ENCODE measurements around the gene PTPRT. TPM values are rescaled to one million over a fixed set of nuclear protein-coding genes. Genes with fewer than 3 reads are reported as not detected.
A peak's percentile ranks its signal among the peaks of the same experiment; 100 is the strongest.

Gene PTPRT
- total RNA-seq, 4 donors from 2014 or later = under 0.01 to 0.64 (median 0.40) TPM

DNA sequence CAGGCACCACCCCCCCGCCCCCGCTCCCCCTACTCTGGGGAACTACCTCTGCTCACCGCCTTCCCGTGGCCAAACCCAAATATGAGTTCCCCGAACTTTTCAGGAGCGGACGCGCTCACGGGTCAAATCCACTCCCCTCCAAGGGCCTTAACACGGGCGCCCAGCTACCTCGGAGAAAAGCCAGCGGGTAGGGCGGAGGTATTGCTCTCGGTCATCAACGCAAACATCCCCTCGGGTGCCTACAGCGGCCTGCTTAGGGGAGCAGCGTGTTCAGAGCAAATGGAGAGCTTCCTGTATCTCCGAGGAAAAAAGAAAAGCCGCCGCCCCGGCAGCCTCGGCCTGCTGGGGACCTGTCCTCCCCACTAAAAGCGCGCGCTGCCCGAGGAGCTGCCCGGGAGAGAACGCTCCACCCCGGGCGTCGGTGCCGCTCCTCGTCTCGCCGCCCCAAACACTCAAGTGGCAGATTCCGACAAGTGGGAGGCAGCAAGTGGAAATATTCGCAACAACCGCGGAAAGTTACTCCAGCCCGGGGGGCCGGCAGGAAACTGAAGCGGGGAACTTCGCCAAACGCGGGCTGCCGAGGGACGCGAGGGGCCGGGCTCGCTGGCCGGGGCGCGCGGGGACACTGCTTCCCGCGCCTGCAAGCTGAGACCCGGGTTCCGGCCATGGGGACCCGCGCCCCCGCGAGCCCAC is 699 bp downstream of the PTPRT start:
- Histone ChIP-seq H3K27me3 (peaks cover 44% of the 10 kb centered on the region), H3K4me3 (peak overlapping the region in 2 of 4 donors; percentile 1 to 10), H3K36me3 (no peaks in the 10 kb centered on the region), H3K4me1 (peaks cover 0 to 6% (median 3%) of the 10 kb centered on the region in 4 donors), H3K9me3 (no peaks in the 10 kb centered on the region), H3K27ac (no peak overlapping the region)
- intact Hi-C loops (cut with DNase I; ENCODE audit: low total_unique reads) = no loop called here
- in situ Hi-C loops (cut with MboI; ENCODE audit: low pct_ligation_motif_present in 1 of 4, low pct_unique_long_range_greater_than_20kb in 1 of 4, low sequenced_read_pairs in 3 of 4) = loop anchor here (10.0 to 25.0 kb wide), 6 partner anchors 98 to 1452 kb away; no protein-coding TSS in a partner anchor
- 13% methylated on average over 39 of the region's 64 CpGs; no CpG with 5 or more reads in 1 of the 2 donors for WGBS, 2 donors (ENCODE audit: low coverage in 1 of 2)
- TF ChIP-seq, protein P1, sequence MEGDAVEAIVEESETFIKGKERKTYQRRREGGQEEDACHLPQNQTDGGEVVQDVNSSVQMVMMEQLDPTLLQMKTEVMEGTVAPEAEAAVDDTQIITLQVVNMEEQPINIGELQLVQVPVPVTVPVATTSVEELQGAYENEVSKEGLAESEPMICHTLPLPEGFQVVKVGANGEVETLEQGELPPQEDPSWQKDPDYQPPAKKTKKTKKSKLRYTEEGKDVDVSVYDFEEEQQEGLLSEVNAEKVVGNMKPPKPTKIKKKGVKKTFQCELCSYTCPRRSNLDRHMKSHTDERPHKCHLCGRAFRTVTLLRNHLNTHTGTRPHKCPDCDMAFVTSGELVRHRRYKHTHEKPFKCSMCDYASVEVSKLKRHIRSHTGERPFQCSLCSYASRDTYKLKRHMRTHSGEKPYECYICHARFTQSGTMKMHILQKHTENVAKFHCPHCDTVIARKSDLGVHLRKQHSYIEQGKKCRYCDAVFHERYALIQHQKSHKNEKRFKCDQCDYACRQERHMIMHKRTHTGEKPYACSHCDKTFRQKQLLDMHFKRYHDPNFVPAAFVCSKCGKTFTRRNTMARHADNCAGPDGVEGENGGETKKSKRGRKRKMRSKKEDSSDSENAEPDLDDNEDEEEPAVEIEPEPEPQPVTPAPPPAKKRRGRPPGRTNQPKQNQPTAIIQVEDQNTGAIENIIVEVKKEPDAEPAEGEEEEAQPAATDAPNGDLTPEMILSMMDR (IDR thresholded peaks at IDR 0.05) = no peak
- TF ChIP-seq POLR2AphosphoS5 (IDR thresholded peaks at IDR 0.05) = no peak
- no peak for DNase-seq

DNA sequence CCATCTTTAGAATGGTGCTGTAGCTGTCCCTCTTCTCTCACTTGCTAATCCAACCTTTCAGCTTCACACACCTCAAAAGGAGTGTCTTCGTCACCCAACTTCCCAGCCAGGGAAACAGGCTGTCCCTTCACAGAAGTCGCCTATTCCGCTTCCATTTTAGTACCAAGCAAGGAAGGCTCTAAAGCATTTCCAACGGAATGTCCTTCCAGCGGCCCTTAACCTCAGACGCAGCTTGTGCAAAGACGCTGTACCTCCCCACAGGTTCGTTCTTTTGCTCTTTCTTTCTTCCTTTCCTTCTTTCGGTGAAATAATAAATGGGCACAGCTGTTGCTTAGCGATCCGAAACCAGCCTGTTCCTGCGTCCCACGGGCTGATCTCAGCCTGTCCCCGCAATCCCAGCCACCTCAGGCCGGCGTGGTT is 1.5 kb downstream of the PTPRT start:
- no peak overlapping the region for H3K4me3 ChIP-seq

DNA sequence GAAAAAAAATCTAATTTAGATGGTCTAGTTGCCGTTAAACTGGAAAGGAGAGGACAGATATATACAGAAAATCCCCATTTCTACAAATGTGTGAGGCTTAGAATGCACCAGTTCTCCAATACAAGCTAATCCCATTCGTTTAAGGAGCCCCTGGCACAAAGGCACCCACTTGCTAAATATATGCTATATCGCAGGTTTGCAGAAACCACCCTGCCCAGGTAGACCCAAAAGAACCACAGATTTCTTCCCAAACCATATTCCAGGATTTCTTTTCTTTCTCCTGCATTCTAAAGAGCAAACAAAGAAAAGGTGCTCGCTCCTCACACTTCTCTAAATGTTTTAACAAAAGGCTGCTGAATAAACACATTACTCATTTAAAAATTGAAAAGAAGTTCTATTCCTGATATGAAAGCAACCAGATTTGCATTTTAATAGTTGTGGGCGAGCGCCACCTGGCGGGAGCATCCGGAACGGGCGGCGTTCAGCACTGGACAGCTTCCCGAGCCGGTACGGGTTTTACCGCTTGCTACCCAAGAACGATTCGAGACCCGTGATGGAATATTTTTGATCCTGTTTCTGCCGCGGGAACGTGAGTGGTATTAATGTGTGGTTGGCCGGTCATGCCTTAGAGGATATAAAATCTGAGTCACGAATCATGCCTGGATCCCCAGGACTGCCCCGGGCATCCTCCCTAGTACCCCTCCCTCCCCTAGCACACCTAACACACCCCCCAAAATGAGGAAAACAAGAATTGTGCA is 2.1 kb downstream of the PTPRT start:
- TF ChIP-seq POLR2AphosphoS5 (IDR thresholded peaks at IDR 0.05) (no peak), POLR2A (IDR thresholded peaks at IDR 0.05) (no peak), EP300 (IDR thresholded peaks at IDR 0.05; ENCODE audit: low read depth) (no peak)
- TF ChIP-seq, protein P1 (IDR thresholded peaks at IDR 0.05) = peak; percentile 79 to 94 (median 88)
- in situ Hi-C loops (cut with MboI; ENCODE audit: low pct_ligation_motif_present in 1 of 4, low pct_unique_long_range_greater_than_20kb in 1 of 4, low sequenced_read_pairs in 3 of 4) = loop anchor here (10.0 to 25.0 kb wide), 6 partner anchors 100 to 1450 kb away; no protein-coding TSS in a partner anchor
- no peaks in the 10 kb centered on the region for H3K36me3 ChIP-seq
- H3K27me3 ChIP-seq = peaks cover 44% of the 10 kb centered on the region
- H3K4me1 ChIP-seq = peaks cover 0 to 6% (median 3%) of the 10 kb centered on the region in 4 donors
- intact Hi-C loops (cut with DNase I; ENCODE audit: low total_unique reads) = loop anchor here (2.0 kb wide), 1 partner anchor 1449 kb away; no protein-coding TSS in a partner anchor
- H3K9me3 ChIP-seq = no peaks in the 10 kb centered on the region
- no peak overlapping the region for H3K27ac ChIP-seq
- 7 to 9% methylated on average over 18 to 24 of the region's 24 CpGs for WGBS, 2 donors (ENCODE audit: low coverage in 1 of 2)
- peak; percentile 64 for DNase-seq
- no peak overlapping the region for H3K4me3 ChIP-seq

More for the DNA sequence above, 1.5 kb downstream of the PTPRT start:
- TF ChIP-seq POLR2A (IDR thresholded peaks at IDR 0.05) (no peak), EP300 (IDR thresholded peaks at IDR 0.05; ENCODE audit: low read depth) (no peak), POLR2AphosphoS5 (IDR thresholded peaks at IDR 0.05) (no peak)
- TF ChIP-seq, protein P1 (IDR thresholded peaks at IDR 0.05) = no peak
- Histone ChIP-seq H3K36me3 (no peaks in the 10 kb centered on the region), H3K9me3 (no peaks in the 10 kb centered on the region), H3K27me3 (peaks cover 44% of the 10 kb centered on the region), H3K4me1 (peaks cover 0 to 6% (median 3%) of the 10 kb centered on the region in 4 donors), H3K27ac (no peak overlapping the region)
- intact Hi-C loops (cut with DNase I; ENCODE audit: low total_unique reads) (no loop called here), in situ Hi-C loops (cut with MboI; ENCODE audit: low pct_ligation_motif_present in 1 of 4, low pct_unique_long_range_greater_than_20kb in 1 of 4, low sequenced_read_pairs in 3 of 4) (loop anchor here (10.0 to 25.0 kb wide), 6 partner anchors 99 to 1451 kb away; no protein-coding TSS in a partner anchor)
- WGBS, 2 donors (ENCODE audit: low coverage in 1 of 2) = 11 to 16% methylated on average over 15 to 16 of the region's 16 CpGs
- no peak for DNase-seq

DNA sequence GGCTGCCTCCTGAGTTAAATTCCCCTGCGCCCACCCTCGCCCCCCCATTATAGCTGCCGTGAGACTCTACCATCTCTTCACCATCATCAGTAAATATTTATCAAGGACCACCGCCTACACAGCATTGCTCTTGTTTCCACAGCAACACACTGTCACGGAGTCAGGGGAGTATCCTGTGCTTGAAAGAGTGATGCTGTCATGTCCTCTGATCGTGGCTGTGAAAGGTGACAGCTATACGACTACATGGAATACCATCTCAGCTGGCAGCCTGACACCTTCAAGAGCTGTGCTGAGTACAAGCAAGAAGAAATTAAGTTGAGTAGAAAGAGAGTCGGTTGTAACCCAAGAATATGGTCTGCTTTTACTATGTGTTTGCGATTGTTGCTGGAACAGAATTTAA is 3.4 kb downstream of the PTPRT start:
- in situ Hi-C loops (cut with MboI; ENCODE audit: low pct_ligation_motif_present in 1 of 4, low pct_unique_long_range_greater_than_20kb in 1 of 4, low sequenced_read_pairs in 3 of 4) = loop anchor here (10.0 to 25.0 kb wide), 6 partner anchors 99 to 1449 kb away; no protein-coding TSS in a partner anchor
- peaks cover 0 to 6% (median 3%) of the 10 kb centered on the region in 4 donors for H3K4me1 ChIP-seq
- intact Hi-C loops (cut with DNase I; ENCODE audit: low total_unique reads) = loop anchor here (2.0 kb wide), 1 partner anchor 1448 kb away; no protein-coding TSS in a partner anchor
- H3K27me3 ChIP-seq = peaks cover 39% of the 10 kb centered on the region
- TF ChIP-seq POLR2AphosphoS5 (IDR thresholded peaks at IDR 0.05) = no peak
- TF ChIP-seq, protein P1 (IDR thresholded peaks at IDR 0.05) = no peak
- no peak for TF ChIP-seq EP300 (IDR thresholded peaks at IDR 0.05; ENCODE audit: low read depth)
- TF ChIP-seq POLR2A (IDR thresholded peaks at IDR 0.05) = no peak
- H3K4me3 ChIP-seq = no peak overlapping the region
- no peak for DNase-seq
- no peaks in the 10 kb centered on the region for H3K36me3 ChIP-seq
- no peak overlapping the region for H3K27ac ChIP-seq
- 56 to 63% methylated on average over 8 to 9 of the region's 9 CpGs for WGBS, 2 donors (ENCODE audit: low coverage in 1 of 2)
- no peaks in the 10 kb centered on the region for H3K9me3 ChIP-seq

Data from transverse colon (tissue), 4 donors.